ENCODE results near the gene FBXO10.
A peak's percentile ranks its signal among the peaks of the same experiment; 100 is the strongest.
"Not testable (repeated sequence)": the region's sequence is repeated elsewhere in the genome, so short reads cannot be mapped to it uniquely, and the experiment has no call there.

The FBXO10 gene

DNA sequence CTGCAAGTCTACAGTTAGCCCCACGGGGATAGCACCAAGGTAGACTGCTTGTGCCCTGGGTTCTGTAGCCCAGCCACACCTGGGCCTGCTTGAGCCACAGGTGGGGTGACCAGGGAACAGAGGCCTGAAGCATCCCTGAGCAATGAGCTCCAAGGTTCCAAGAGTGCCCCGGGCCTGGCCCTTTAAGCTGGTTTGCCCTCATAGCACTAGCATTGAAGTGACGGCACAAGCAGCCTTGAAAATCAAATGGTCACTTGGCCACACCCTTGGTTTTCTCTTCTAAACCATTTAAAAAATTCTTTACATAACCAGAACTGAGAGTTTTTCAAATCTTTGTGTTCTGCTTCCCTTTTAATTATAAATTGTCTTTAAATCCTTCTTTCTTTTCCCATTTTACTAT is 24.7 kb downstream of the FBXO10 start:
- no peak for DNase-seq (ENCODE audit: low read depth)

DNA sequence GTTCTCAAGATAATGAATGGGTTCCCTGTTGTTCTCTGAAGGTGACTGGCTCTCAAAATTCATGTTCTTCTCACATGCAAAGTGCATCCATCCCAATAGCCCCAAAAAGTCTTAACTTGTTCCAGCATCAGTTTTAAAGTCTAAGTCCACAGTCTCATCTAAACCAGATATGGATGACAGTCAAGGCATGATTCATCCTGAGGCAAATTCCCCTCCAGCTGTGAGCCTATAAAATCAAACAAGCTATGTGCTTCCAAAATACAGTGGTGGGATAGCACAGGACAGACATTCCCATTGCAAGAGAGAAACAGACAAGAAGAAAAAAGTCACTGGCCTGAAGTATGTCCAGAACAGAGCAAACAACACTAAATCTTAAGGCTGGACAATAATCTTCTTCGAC is 25.4 kb downstream of the FBXO10 start:
- peak; percentile 50 for DNase-seq (ENCODE audit: low read depth)

DNA sequence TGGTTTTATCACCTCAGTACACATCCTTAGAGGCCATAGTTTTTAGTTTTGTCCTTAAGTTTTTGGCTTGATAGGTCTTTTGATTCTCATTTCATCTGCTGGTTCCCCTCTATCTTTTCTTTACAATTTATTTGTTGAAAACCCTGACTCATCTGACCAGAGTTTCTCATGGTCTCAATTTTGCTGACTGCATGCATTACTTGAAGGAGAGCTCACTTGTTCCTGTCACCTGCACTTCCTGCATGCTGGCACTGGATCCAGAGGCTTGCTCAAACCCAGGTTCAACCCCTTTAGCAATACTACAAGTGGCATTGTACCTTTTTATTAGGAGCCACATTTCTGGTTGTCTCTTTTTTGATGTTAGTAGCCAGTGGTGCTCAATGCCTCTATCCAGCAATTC is 26.7 kb downstream of the FBXO10 start:
- DNase-seq (ENCODE audit: low read depth), result peak; percentile 24

DNA sequence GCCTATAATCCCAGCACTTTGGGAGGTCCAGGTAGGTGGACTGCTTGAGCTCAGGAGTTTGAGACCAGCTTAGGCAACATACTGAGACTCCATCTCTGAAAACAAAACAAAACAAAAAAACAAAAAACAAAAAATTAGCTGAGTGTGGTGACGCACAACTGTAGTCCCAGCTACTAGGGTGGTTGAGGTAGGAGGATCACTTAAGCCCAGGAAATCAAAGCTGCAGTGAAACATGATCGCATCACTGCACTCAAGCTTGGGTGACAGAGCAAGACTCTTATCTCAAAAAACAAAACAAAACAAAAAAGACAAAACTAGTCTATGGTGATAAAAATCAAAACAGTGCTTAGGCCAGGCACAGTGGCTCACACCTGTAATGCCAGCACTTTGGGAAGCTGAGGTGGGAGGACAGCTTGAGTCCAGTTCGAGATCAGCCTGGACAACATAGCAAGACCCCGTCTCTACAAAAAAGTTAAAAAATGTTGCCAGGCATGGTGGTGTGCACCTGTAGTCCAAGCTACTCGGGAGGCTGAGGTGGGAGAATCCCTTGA is 28.8 kb downstream of the FBXO10 start:
- DNase-seq (ENCODE audit: low read depth), result no peak

DNA sequence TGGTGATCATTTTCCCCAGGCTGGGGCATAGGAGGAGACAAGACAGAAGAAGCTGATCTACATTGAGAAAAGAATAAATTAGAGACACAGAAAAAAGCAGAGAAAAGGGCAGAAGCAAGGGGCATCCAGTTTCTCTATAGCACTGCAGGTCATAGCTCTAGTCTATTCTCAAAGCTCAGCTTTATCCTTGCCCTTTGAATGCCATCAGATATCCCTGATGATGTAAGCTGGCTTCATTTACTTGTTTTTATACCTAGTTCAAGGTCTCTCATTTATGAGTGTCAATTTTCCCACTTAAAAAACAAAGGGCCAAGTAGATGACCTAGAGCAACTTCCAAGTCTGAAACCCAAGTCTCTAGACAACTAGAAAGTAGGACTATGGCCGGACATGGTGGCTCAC is 32.7 kb downstream of the FBXO10 start:
- no peak for DNase-seq (ENCODE audit: low read depth)

DNA sequence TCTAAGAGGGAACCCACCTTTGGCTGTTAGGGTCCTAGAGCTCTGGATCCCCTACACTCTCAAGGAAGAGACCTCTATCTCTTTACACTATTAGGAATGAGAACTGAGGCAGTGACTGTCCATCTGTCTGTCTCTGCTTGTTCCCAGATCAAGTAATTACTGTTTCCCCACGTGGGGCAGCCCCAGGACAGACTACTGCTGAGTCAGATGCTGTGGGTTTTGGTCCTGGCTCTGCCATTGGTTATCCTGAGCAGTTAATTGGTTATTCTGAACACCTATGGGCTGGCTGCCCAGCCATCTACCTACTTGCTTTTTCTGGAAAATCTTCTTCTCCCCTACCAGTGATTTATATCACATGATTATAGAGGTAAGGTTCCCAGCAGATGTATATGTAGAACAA is 33.3 kb downstream of the FBXO10 start:
- DNase-seq (ENCODE audit: low read depth), result peak; percentile 40

DNA sequence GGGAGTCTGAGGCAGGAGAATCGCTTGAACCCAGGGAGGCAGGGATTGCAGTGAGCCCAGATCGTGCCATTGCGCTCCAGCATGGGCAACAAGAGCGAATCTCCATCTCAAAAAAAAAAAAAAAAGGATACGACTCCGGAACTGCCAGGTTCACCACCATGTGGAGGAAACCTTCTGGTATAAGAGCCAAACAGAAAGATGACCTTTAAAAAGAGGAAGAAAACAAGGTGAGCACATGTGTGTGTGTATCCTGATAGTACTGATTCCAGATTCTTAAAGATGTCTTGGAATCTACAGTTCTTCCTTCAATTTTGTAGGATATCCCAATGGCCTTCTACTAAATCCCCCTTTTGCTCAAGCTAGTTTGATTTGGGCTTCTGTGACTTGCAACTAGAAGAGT is 33.7 kb downstream of the FBXO10 start:
- no peak for DNase-seq (ENCODE audit: low read depth)

DNA sequence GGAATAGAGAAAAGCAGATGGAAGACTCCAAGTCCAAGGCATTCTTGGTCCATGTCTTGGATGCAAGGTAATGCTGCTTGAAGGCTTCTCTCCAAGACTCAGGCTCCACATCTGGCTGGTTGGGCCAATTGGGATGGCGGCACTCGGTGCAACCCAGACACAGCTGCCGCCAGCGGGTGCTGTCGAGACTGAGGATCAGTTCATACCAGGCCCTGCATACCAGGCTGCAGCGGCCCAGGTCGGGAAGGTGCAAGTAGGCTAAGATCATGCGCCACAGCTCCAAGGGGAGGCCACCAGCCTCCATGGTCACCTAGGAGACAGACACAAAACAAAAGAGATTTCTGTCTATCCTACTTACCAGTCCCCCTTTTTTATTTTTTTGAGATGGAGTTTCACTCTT is 34.7 kb downstream of the FBXO10 start:
- no peak for DNase-seq (ENCODE audit: low read depth)

DNA sequence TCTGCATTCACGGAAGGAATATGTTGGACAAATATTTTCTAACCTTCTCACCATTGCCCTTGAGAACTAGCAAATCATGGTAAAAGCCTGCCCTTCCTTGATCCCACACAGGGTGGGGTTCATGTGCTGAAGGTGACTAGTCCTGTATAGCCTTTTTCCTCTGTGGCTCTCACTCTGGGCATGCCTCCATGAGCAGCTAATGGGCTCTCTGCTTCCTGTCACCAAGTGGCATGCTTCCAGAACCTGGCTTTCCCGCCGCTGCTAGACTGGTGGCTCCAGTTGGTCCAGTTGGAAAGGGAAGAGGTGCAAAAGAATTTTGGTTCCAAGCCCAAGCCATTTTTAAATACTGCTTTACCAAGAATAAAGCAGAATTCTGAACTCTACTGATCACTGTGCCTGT is 35.5 kb downstream of the FBXO10 start:
- DNase-seq (ENCODE audit: low read depth), result no peak

DNA sequence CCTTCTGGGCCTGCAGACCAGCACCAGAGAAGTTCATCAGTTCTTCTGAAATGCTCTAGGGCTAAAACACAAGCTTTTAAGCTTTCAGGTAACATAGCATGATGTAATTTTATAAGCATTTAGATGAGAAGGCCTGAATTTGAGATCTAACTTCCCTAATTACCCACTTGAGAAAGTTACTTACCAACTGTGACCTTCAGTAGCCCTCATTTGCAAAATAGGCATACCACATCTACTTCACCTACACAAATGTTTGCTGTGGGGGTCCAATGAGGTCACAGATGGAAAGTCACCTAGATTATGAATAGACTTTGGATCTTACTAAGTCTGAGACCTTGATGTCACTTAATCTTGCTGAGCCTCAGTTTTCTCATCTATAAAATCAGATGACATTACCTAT is 36.5 kb downstream of the FBXO10 start:
- no peak for DNase-seq (ENCODE audit: low read depth)

DNA sequence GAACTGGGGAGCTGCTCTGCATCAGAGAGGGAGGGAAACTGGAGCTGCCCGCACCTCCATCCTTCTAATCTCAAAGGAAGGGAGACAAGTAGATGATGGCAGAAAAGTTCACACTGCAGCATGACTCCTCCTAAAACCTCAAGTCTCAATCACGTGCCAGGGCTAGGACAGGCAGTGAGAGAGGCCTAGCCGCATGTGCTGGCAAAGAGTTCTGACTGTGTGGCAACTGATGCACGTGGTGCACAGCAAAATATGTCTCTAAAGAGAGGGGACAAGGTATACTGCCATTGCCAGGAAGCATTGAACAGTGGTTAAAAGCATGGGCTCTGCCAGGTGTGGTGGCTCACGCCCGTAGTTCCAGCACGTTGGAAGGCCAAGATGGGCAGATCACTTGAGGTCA is 38.1 kb downstream of the FBXO10 start:
- no peak for DNase-seq (ENCODE audit: low read depth)

DNA sequence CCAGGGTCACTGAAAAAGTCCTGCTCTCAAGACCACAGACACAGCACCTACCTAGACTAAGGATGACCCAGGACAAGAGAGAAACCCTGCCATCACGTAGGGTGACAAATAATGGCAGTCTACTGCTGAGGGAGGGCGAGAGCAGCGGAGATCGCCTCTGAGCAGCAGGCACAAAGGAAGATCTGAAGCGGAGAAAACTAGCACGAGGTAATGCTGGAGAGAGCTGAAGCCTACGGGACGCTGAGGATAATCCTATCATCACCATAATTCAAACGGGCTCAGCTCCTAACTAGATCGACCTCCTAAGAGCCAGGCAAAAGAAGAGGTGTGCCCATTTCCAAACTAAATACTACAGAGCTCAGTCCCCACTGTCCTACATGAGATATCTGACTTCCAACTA is 41.3 kb downstream of the FBXO10 start:
- DNase-seq (ENCODE audit: low read depth), result no peak

DNA sequence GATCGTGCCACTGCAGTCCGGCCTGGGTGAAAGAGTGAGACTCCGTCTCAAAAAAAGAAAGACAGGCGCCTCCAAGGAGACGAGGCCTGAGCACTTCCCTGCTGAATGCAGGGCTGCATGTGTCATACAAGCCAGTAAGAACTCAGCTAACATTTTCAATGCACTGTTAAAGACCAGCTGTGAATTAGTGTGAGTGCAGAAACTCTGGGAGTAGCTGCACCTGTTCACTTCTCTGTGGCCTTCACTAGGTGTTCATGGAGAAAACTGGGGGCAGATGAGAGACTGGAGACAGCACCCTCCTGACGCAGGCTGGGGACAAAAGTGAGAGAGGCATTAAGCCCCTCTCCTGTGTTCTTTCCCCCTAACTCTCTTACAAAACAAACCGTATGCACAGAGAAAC is 41.8 kb downstream of the FBXO10 start:
- no peak for DNase-seq (ENCODE audit: low read depth)

DNA sequence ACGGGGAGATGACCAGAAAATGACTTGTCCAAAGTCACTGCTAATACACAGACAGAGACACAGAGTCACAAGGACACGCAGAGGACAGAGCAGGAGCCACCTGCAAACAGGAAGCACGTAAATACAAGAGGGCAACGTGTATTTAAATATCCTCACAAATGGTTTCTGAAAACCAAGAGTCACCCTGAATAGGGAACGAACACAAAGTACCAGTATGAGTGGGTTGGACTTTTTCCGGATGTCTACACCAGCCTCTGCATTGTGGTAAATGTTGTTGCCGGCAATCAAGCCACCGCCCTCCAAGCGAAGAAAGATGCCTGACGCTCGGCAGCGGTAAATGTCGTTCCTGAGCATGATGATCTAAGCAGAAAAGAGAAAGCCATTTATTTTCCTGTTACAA is 44.5 kb downstream of the FBXO10 start:
- DNase-seq (ENCODE audit: low read depth), result no peak

DNA sequence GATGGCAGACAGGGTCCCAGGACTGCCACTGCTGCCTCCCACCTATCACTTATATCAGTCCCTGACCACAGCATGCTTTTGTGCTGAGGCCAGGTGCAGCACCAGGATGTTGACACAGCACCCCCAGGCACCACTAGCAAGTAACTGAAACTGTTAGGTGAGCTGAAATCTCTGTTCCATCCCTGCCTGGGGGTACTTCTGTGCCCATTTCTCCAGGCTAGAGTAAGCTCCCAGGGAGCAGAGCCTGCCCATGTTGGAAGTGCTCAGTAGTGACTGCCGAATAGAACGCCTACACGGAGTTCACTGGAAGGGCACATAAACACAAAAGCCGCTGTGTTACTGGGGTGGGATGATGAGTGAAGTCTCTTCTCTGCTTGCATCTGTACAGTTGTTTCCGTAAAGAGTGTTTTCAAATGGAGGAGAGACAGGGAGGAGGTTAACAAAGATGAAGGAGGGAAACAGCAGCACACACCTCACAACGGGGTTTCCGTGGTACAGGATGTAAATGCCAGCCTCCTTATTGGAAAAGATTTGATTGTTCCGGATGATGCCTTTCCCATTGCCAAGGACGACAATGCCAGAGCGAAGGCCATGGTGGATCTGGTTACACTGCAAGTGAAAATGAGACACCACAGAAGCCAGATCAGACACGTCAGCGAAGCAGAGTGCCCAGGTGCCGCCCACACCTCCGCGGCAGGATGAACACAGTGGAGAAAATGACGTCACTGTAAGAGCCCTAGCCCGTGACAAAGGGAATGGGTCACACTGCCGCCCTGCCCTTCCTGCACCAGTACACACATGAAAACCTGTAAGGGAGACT is 47.3 kb downstream of the FBXO10 start:
- peak; percentile 70 for DNase-seq (ENCODE audit: low read depth)

DNA sequence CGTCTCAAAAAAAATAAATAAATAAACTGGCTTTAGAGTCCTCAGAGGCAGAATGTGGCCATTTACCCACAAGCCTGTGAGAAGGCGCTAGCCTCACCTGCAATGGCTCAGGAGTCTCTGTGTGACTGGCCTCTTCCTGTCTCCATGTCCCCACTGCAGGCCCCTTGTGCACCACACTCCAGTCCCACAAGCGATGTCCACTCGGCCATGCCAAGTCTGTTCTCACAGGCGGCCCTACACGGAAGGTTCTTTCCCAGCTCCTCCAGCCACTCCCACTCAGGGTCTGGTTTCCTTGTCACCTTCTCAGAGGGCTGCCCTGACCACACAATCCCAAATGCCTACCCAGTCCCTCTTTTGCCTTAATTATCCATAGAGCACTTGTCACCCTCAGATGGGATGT is 52.3 kb downstream of the FBXO10 start:
- DNase-seq (ENCODE audit: low read depth), result no peak

DNA sequence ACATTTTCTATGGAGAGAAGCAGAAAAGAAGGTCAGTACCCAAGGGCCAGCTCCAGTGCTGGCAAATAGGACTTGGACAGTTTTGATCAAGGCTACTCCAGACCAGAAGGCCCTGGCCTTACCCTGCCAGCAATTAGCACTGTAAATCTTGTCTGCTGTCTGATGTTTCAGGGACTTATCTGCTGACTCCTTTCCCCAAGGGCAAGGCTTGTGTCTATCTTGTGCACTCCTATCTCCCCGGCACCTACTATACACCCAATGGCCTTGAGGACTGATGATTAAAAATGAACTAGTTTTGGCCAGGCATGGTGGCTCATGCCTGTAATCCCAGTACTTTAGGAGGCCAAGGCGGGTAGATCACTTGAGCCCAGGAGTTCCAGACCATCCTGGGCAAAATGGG is 53.2 kb downstream of the FBXO10 start:
- DNase-seq (ENCODE audit: low read depth), result no peak

DNA sequence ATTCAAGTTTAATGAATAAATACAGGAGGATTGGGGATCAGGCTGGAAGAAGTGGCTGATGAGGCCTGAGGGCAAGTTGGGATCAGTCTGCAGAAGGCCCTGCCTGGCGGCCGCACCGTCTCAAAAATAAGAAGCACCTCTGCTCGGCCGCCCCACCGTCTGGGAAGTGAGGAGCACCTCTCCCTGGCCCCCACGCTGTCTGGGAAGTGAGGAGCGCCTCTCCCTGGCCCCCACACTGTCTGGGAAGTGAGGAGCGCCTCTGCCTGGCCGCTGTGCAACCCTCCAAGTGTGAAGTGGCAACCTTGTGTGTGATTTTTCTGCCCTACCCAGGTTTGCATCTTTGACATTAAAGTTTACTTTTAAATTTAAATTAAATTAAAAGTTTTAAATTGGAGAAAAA is 55.1 kb downstream of the FBXO10 start:
- DNase-seq (ENCODE audit: low read depth), result no peak

DNA sequence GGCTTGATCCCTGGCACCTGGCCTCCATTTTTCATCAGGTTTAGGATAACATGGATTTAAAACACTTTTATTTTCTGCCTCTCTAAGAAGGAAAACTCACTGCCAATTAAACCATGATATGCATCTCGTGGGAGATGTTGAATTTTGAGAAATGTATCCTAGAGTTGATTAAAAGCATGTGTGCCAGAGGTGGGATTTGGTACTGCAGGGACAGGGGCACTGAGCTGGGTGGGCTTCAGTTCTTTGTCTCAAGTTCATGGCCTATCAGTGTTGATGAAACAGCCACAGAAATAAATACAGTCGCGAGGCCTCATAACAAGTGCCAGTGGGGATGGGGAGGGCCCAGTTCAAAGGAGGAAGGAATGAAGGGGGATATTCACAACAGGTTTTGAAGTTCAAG is 55.5 kb downstream of the FBXO10 start:
- no peak for DNase-seq (ENCODE audit: low read depth)

DNA sequence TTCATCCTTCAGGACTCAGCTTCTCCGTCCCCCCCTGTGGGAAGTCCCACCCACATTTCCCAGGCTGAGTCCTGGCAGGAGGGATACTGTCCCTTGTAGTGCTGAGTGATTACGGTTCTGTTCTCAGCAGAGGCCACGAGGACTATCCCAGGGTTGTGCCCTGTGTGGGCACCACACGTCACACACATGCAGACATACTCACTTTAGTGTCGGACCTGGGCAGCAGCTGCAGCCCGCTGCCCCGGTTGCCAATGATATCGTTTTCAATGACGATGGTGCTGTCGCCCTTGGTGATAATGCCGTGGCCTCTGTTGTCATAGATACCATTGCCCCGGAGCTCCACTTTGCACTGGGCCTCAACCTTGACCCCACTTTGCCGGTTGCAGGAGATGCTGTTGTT is 58.3 kb downstream of the FBXO10 start:
- no peak for DNase-seq (ENCODE audit: low read depth)

DNA sequence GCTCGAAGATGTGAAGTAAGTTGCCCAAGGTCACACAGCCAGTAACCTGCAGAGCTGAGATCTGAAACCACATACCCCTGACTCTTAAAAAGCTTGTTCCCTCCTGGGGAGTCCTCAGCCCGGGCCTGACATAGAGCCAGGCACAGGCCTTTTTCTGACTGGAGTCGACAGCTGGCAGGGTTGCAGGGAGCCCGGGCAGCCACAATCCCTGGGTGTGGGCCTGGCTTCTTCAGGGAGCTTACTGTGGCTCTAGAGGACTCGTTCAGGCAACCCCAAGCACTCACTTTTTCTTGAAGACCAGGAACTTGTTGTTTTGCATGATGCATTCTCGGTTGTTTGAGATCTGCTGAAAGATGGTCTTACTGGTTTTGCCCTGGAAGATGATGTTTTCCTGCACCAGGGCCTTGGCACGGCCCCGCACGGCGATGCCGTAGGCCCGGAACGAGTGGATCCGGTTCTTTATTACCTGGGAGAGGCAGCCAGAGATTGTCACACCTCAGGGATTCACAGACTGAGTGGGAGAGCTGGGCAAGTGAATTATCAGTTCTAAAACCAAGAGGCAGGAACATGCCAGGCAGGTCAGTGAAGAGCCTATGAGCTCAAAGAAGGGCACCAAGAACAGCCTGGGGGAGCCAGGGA is 60.4 kb downstream of the FBXO10 start:
- no peak for DNase-seq (ENCODE audit: low read depth)

DNA sequence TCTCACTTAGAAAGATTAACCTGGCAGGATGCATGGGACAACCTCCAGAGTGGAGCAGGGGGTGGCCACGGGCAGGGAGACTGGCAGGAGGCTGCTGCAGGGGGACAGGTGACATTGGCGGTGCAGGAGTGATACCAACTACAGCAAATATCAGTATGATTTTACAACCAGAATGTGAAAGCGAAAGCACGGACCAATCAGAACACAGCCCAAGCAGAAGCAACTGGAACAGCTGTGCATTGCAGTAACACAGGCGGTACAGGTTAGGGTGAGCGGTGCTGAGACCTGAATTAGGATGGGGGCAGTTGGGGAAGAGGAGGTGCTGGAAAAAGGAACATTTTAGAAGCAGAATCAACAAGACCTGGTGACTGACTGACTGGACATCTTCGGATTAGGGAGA is 61.2 kb downstream of the FBXO10 start:
- no peak for DNase-seq (ENCODE audit: low read depth)

DNA sequence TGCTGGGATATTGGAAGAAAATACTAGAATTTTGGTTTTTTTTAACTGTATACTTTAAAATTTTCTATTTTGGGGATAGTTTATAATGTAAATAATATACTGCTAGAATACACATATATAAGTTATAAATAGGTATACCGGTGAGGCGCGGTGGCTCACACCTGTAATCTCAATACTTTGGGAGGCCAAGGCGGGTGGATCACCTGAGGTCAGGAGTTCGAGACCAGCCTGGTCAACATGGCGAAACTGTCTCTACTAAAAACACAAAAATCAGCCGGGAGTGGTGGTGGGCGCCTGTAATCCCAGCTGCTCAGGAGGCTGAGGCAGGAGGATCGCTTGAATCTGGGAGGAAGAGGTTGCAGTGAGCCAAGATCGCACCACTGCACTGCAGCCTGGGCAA is 61.8 kb downstream of the FBXO10 start:
- not testable (repeated sequence) for DNase-seq (ENCODE audit: low read depth)

DNA sequence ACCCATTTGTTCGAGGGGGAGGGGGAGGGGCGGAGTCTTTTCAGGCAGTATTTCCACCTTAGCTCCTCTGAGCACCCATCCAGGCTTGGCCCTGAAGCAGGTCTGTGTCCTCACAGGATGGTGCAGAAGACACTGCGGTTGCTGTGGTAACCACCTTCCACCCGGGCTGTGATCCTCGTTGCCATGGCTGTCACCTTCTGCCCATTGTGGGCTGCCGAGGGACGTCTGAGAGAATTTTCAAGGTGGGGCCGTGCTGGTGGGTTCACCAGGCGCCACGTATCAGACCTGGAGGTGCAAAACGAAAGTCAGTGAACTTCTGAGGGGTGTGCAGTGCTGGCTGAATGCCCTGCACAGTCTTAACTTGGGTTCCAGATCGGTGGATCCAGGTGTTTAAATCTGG is 63.7 kb downstream of the FBXO10 start:
- no peak for DNase-seq (ENCODE audit: low read depth)

All from iris pigment epithelial cell (primary cell).